Spleen (tissue), 11 donors: ENCODE data around the gene TREH. TPM values are rescaled to one million over a fixed set of nuclear protein-coding genes. Genes with fewer than 3 reads are reported as not detected.
A peak's percentile ranks its signal among the peaks of the same experiment; 100 is the strongest.
"Not testable (repeated sequence)": the region's sequence is repeated elsewhere in the genome, so short reads cannot be mapped to it uniquely, and the experiment has no call there.

Experiments
- DNase-seq: peaks from one replicate; pipeline ENCODE4 v3.0.0-alpha.2; 2020
- H3K27ac ChIP-seq, 8 donors: fragments of 200-600 bp; sonication (generic) in 7 of 8; 1 replicate in 4 of 8; 2 replicates in 4 of 8; pipeline versions ENCODE4 v1.5.0 to v1.8.0; 2016 to 2021; ENCODE audit warnings: inconsistent platforms in 4 of 8, mild to moderate bottlenecking in 4 of 8, moderate library complexity in 1 of 8
- H3K27me3 ChIP-seq, 7 donors: fragments of 200-600 bp; sonication (generic) in 6 of 7; replicated peaks in 1 of 7; 1 replicate in 4 of 7; 2 replicates in 3 of 7; pipeline versions ENCODE4 v1.5.0 to v1.8.0; 2016 to 2021; ENCODE audit warnings: inconsistent platforms in 3 of 7, mild to moderate bottlenecking in 1 of 7
- H3K36me3 ChIP-seq, 6 donors: fragments of 200-600 bp; sonication (generic) in 5 of 6; 1 replicate in 4 of 6; 2 replicates in 2 of 6; pipeline versions ENCODE4 v1.5.0 to v1.8.0; 2016 to 2021; ENCODE audit warnings: inconsistent platforms in 2 of 6
- H3K4me1 ChIP-seq, 6 donors: fragments of 200-600 bp; sonication (generic) in 5 of 6; 1 replicate in 3 of 6; 2 replicates in 3 of 6; pipeline versions ENCODE4 v1.5.0 to v1.8.0; 2016 to 2021; ENCODE audit warnings: inconsistent platforms in 3 of 6
- H3K4me3 ChIP-seq, 8 donors: fragments of 200-600 bp; sonication (generic) in 7 of 8; 1 replicate in 4 of 8; 2 replicates in 4 of 8; pipeline versions ENCODE4 v1.5.0 to v1.8.0; 2016 to 2021; ENCODE audit warnings: inconsistent platforms in 4 of 8, mild to moderate bottlenecking in 4 of 8, moderate library complexity in 2 of 8
- H3K9me3 ChIP-seq, 8 donors: fragments of 200-600 bp; sonication (generic) in 7 of 8; 1 replicate in 4 of 8; 2 replicates in 4 of 8; pipeline versions ENCODE4 v1.5.0 to v1.8.0; 2016 to 2021; ENCODE audit warnings: inconsistent platforms in 4 of 8
- CTCF ChIP-seq, 11 experiments: fragments of 200-600 bp in 7 of 11; fragments of 450-650 bp in 4 of 11; sonication (generic) in 4 of 11; IDR thresholded peaks in 8 of 11; conservative IDR thresholded peaks in 3 of 11; 1 replicate in 7 of 11; 2 replicates in 4 of 11; pipeline versions ENCODE4 v1.4.0 to v1.8.0; 2016 to 2021; ENCODE audit warnings: antibody characterized with exemption in 11 of 11, inconsistent platforms in 4 of 11, mild to moderate bottlenecking in 1 of 11
- POLR2A ChIP-seq, 3 donors: fragments of 450-650 bp; IDR thresholded peaks; one replicate each; pipeline ENCODE4 v1.5.1; 2017; ENCODE audit warnings: antibody characterized with exemption in 3 of 3, mild to moderate bottlenecking in 1 of 3
- POLR2AphosphoS5 ChIP-seq, 3 donors: sonication (generic); formaldehyde crosslinking; IDR thresholded peaks; one replicate each; pipeline ENCODE4 v1.5.1; 2017; ENCODE audit warnings: antibody characterized with exemption in 3 of 3
- WGBS, 5 donors: extraction: QIAGEN DNeasy Blood & Tissue Kit in 3 of 5; methylation state at CpG; one replicate each; pipeline versions ENCODE4 v1.1.5 to v1.1.7; 2013 to 2018; 5-methylcytosine and 5-hydroxymethylcytosine counted together
- intact Hi-C: fragments of 100-400 bp; cut with DNase I; formaldehyde crosslinking; loops from one replicate; pipeline ENCODE4 v1.15.0; 2023; ENCODE audit warnings: low total_unique reads
- polyA plus RNA-seq, 3 donors: library from polyadenylated mRNA; stranded (reverse); fragments of 200-250 nt; gene quantifications; one replicate each; pipeline ENCODE4 v1.2.1, GENCODE V29; 2013
- total RNA-seq, 7 donors: library from RNA; depleted of rRNA in 3 of 7; stranded (reverse); fragments of >200 nt in 3 of 7; fragmentation: NEBNext Ultra II Directional in 4 of 7; extraction: Animal tissue kit (Norgen Biotek cat#: 25700) in 4 of 7; gene quantifications; one replicate each; pipeline versions ENCODE4 v1.1.0 to v1.2.1, GENCODE V29; 2016 to 2021
- donor health status: healthy with polysubstance abuse.
- donor health status: DM: no; HTN: no; CAD: no; lungs with moderate emphysema.
- donor health status: DM: no; HTN: no; CAD: no.
- donor health status: Bipolar disorder and iron deficiency.
- donor health status: healthy.
- donor health status: DM: no; HTN: no; CAD: no.
- donor health status: DM: yes; HTN: yes; CAD: no.

Gene TREH
- total and polyA plus RNA-seq, 10 donors: 0.33 to 2.3 (median 2.0) TPM; not detected in 7

DNA sequence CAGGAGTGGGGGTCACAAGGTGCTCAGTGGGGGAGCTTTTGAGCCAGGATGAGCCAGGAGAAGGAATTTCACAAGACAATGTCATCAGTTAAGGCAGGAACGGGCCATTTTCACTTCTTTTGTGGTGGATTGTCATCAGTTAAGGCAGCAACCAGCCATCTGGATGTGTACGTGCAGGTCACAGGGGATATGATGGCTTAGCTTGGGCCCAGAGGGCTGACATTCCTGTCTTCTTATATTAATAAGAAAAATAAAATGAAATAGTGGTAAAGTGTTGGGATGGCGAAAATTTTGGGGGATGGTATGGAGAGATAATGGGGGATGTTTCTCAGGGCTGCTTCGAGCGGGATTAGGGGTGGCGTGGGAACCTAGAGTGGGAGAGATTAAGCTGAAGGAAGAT, 37.8 kb upstream of the TREH start:
- H3K4me3 ChIP-seq: not testable (repeated sequence)

GRCh38 chr11:118715837-118716260, 36.4 kb upstream of the TREH start:
- H3K27ac ChIP-seq: peak overlapping the region in 1 of 8 donors; percentile 8
- DNase-seq: peak; percentile 6
- WGBS, 5 donors: 54 to 68% (median 65%) methylated on average over 4 of the region's 4 CpGs
- H3K4me1 ChIP-seq: peaks cover 0 to 11% (median 3%) of the 10 kb centered on the region in 6 donors
- H3K27me3 ChIP-seq: no peaks in the 10 kb centered on the region
- H3K9me3 ChIP-seq: no peaks in the 10 kb centered on the region
- H3K4me3 ChIP-seq: no peak overlapping the region
- no peaks in the 10 kb centered on the region for H3K36me3 ChIP-seq
- intact Hi-C loops: no loop called here
- TF ChIP-seq CTCF (IDR thresholded peaks at IDR 0.05 in 8 of 11, conservative IDR thresholded peaks at IDR 0.05 in 3 of 11): no peak
- no peak for TF ChIP-seq POLR2A (IDR thresholded peaks at IDR 0.05)
- TF ChIP-seq POLR2AphosphoS5 (IDR thresholded peaks at IDR 0.05): no peak

More for the DNA sequence above, 37.8 kb upstream of the TREH start:
- DNase-seq, intact Hi-C loops, H3K36me3 ChIP-seq, H3K9me3 ChIP-seq, H3K27ac ChIP-seq, H3K27me3 ChIP-seq: not testable (repeated sequence)
- peaks cover 0 to 11% (median 3%) of the 10 kb centered on the region in 6 donors for H3K4me1 ChIP-seq
- WGBS, 5 donors: 87 to 94% (median 90%) methylated on average over 6 of the region's 6 CpGs

GRCh38 chr11:118715245-118715831, 35.9 kb upstream of the TREH start:
- intact Hi-C loops: no loop called here
- TF ChIP-seq POLR2A (IDR thresholded peaks at IDR 0.05) (no peak), POLR2AphosphoS5 (IDR thresholded peaks at IDR 0.05) (no peak), CTCF (IDR thresholded peaks at IDR 0.05 in 8 of 11, conservative IDR thresholded peaks at IDR 0.05 in 3 of 11) (no peak)
- Histone ChIP-seq H3K27ac (peak overlapping the region in 1 of 8 donors; percentile 8), H3K9me3 (no peaks in the 10 kb centered on the region), H3K4me3 (no peak overlapping the region), H3K4me1 (peaks cover 0 to 11% (median 3%) of the 10 kb centered on the region in 6 donors), H3K36me3 (no peaks in the 10 kb centered on the region), H3K27me3 (no peaks in the 10 kb centered on the region)
- DNase-seq: peak; percentile 27
- 66 to 79% (median 71%) methylated on average over 5 of the region's 5 CpGs for WGBS, 5 donors

GRCh38 chr11:118714816-118715215, 35.4 kb upstream of the TREH start:
- Histone ChIP-seq H3K36me3 (no peaks in the 10 kb centered on the region), H3K4me3 (no peak overlapping the region), H3K27ac (no peak overlapping the region), H3K9me3 (no peaks in the 10 kb centered on the region), H3K27me3 (no peaks in the 10 kb centered on the region), H3K4me1 (peaks cover 0 to 11% (median 3%) of the 10 kb centered on the region in 6 donors)
- TF ChIP-seq POLR2A (IDR thresholded peaks at IDR 0.05) (no peak), POLR2AphosphoS5 (IDR thresholded peaks at IDR 0.05) (no peak), CTCF (IDR thresholded peaks at IDR 0.05 in 8 of 11, conservative IDR thresholded peaks at IDR 0.05 in 3 of 11) (no peak)
- no peak for DNase-seq
- intact Hi-C loops: no loop called here

DNA sequence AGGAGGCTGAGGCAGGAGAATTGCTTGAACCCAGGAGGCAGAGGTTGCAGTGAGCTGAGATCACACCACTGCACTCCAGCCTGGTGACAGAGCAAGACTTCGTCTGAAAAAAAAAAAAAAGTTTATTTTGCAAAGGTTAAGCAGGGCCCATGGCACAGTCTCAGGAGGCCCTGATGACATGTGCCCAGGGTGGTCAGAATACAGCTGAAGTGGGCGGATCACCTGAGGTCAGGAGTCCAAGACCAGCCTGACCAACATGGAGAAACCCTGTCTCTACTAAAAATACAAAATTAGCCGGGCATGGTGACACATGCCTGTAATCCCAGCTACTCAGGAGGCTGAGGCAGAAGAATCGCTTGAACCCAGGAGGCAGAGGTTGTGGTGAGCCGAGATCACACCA, 35.0 kb upstream of the TREH start:
- H3K9me3 ChIP-seq, H3K27me3 ChIP-seq, intact Hi-C loops, DNase-seq, H3K4me3 ChIP-seq, H3K27ac ChIP-seq, H3K36me3 ChIP-seq: not testable (repeated sequence)
- H3K4me1 ChIP-seq: peaks cover 0 to 11% (median 3%) of the 10 kb centered on the region in 6 donors
- 81 to 98% (median 94%) methylated on average over 5 of the region's 5 CpGs for WGBS, 5 donors
